H1 (cell line): ENCODE results near the gene PCDHGA1. TPM values are rescaled to one million over a fixed set of nuclear protein-coding genes. Genes with fewer than 3 reads are reported as not detected.

Source experiments
- CTCF ChIA-PET: fragments of 300-600 bp; sonication (Branson Sonifier 250); formaldehyde crosslinking; loops from one replicate; lab custom pipeline; 2021; ENCODE audit not compliant: partially characterized antibody; lab: Charles Lee
- POLR2A ChIA-PET: fragments of 300-600 bp; sonication (Branson Sonifier 250); formaldehyde crosslinking; loops from one replicate; lab custom pipeline; 2021; ENCODE audit warnings: inconsistent platforms; ENCODE audit not compliant: partially characterized antibody; lab: Charles Lee
- DNase-seq, 2 experiments: peaks; one replicate each; pipeline versions ENCODE4 v3.0.0 to v3.0.0-alpha.2; 2010 to 2022; ENCODE audit warnings: low spot score in 2 of 2, low read depth in 1 of 2, mixed read lengths in 1 of 2
- FAIRE-seq: peaks from 2 replicates; lab custom pipeline; 2011; peaks lifted over from hg19 to GRCh38; lab: Jason Lieb, UNC
- H2AFZ ChIP-seq: 2 replicates; pipeline ENCODE4 v1.8.1; 2012; ENCODE audit warnings: low read length, inconsistent platforms
- H2AK5ac ChIP-seq: 2 replicates; pipeline ENCODE4 v1.6.1; 2013; ENCODE audit warnings: low read depth, low read length
- H2BK120ac ChIP-seq: replicated peaks from 2 replicates; pipeline ENCODE3; 2013; ENCODE audit warnings: low read depth, low read length, inconsistent platforms
- H2BK12ac ChIP-seq: 2 replicates; pipeline ENCODE4 v1.6.1; 2013; ENCODE audit warnings: low read depth, low read length
- H2BK15ac ChIP-seq: 2 replicates; pipeline ENCODE4 v1.6.1; 2013; ENCODE audit warnings: low read length
- H2BK20ac ChIP-seq: 2 replicates; pipeline ENCODE4 v1.6.1; 2013; ENCODE audit warnings: low read length
- H2BK5ac ChIP-seq: 2 replicates; pipeline ENCODE4 v1.6.1; 2013; ENCODE audit warnings: low read depth, low read length
- H3K14ac ChIP-seq: 2 replicates; pipeline ENCODE4 v1.6.1; 2013; ENCODE audit warnings: inconsistent platforms; ENCODE audit not compliant: insufficient read length
- H3K18ac ChIP-seq: 2 replicates; pipeline ENCODE4 v1.6.1; 2013; ENCODE audit warnings: low read length; ENCODE audit errors: extremely low read depth
- H3K23ac ChIP-seq: 2 replicates; pipeline ENCODE4 v1.6.1; 2013; ENCODE audit warnings: inconsistent platforms; ENCODE audit not compliant: insufficient read length
- H3K23me2 ChIP-seq: 2 replicates; pipeline ENCODE4 v1.6.1; 2013; ENCODE audit warnings: low read depth, low read length
- H3K27ac ChIP-seq: 2 replicates; pipeline ENCODE4 v1.6.1; 2011; ENCODE audit warnings: low read depth, low read length, inconsistent platforms
- H3K27me3 ChIP-seq, 4 experiments: replicated peaks in 1 of 4; 1 replicate in 1 of 4; 2 replicates in 3 of 4; pipeline versions ENCODE4 v1.6.1 to v1.8.1; 2011 to 2013; ENCODE audit warnings: low read length in 3 of 4, mild to moderate bottlenecking in 3 of 4, inconsistent platforms in 2 of 4, mixed read lengths in 2 of 4, moderate library complexity in 1 of 4; ENCODE audit not compliant: control insufficient read depth in 3 of 4, insufficient read depth in 3 of 4; ENCODE audit errors: extremely low read depth in 1 of 4
- H3K36me3 ChIP-seq, 4 experiments: 2 replicates each; pipeline versions ENCODE4 v1.6.1 to v1.8.1; 2011 to 2013; ENCODE audit warnings: mild to moderate bottlenecking in 4 of 4, low read length in 3 of 4, moderate library complexity in 2 of 4, control low read depth in 1 of 4, inconsistent platforms in 1 of 4; ENCODE audit not compliant: insufficient read depth in 4 of 4, control insufficient read depth in 2 of 4
- H3K4ac ChIP-seq: replicated peaks from 2 replicates; pipeline ENCODE3; 2013; ENCODE audit warnings: low read length, low read depth, mixed read lengths, inconsistent platforms; ENCODE audit not compliant: insufficient read length
- H3K4me1 ChIP-seq, 4 experiments: replicated peaks in 1 of 4; 1 replicate in 1 of 4; 2 replicates in 3 of 4; pipeline versions ENCODE4 v1.6.1 to v1.8.1; 2011 to 2013; ENCODE audit warnings: low read length in 3 of 4, inconsistent platforms in 2 of 4, mixed read lengths in 1 of 4; ENCODE audit not compliant: insufficient read depth in 4 of 4, control insufficient read depth in 3 of 4
- H3K4me2 ChIP-seq, 2 experiments: 2 replicates each; pipeline versions ENCODE4 v1.6.1 to v1.8.1; 2011 to 2013; ENCODE audit warnings: low read depth in 2 of 2, low read length in 2 of 2, control low read depth in 1 of 2, inconsistent platforms in 1 of 2, mild to moderate bottlenecking in 1 of 2; ENCODE audit not compliant: insufficient read depth in 1 of 2
- H3K4me3 ChIP-seq, 4 experiments: fragments of 200-600, 300-600 bp in 1 of 4; sonication (generic), shearing (Covaris generic), sonication (Bioruptor Twin) in 1 of 4; 2 replicates each; pipeline versions ENCODE4 v1.5.1 to v1.8.1; 2011 to 2016; ENCODE audit warnings: low read length in 4 of 4, low read depth in 3 of 4, control low read depth in 2 of 4, inconsistent platforms in 2 of 4, mild to moderate bottlenecking in 2 of 4, mixed read lengths in 1 of 4, moderate library complexity in 1 of 4; ENCODE audit not compliant: insufficient read depth in 2 of 4; ENCODE audit errors: extremely low read depth in 1 of 4
- H3K56ac ChIP-seq: replicated peaks from 2 replicates; pipeline ENCODE3; 2013; ENCODE audit warnings: low read depth, mild to moderate bottlenecking, mixed read lengths, low read length, inconsistent platforms; ENCODE audit not compliant: insufficient read length
- H3K79me1 ChIP-seq: 2 replicates; pipeline ENCODE4 v1.6.1; 2013; ENCODE audit warnings: low read depth, low read length, control low read depth
- H3K79me2 ChIP-seq, 2 experiments: 2 replicates each; pipeline versions ENCODE4 v1.6.1 to v1.8.1; 2012 to 2013; ENCODE audit warnings: low read length in 2 of 2, mild to moderate bottlenecking in 2 of 2, inconsistent platforms in 1 of 2; ENCODE audit not compliant: insufficient read depth in 2 of 2, control insufficient read depth in 1 of 2
- H3K9ac ChIP-seq, 4 experiments: replicated peaks in 1 of 4; 1 replicate in 1 of 4; 2 replicates in 3 of 4; pipeline versions ENCODE4 v1.6.1 to v1.8.1; 2011 to 2013; ENCODE audit warnings: low read depth in 3 of 4, low read length in 3 of 4, control low read depth in 2 of 4, mild to moderate bottlenecking in 2 of 4, moderate library complexity in 2 of 4, inconsistent platforms in 1 of 4; ENCODE audit errors: extremely low read depth in 1 of 4
- H3K9me3 ChIP-seq, 2 experiments: 2 replicates each; pipeline versions ENCODE4 v1.6.1 to v1.8.1; 2012 to 2013; ENCODE audit warnings: mild to moderate bottlenecking in 2 of 2, moderate library complexity in 2 of 2, control low read depth in 1 of 2, inconsistent platforms in 1 of 2, low read depth in 1 of 2, low read length in 1 of 2, mixed read lengths in 1 of 2; ENCODE audit not compliant: insufficient read depth in 2 of 2
- H4K20me1 ChIP-seq, 2 experiments: replicated peaks in 1 of 2; 2 replicates each; pipeline versions ENCODE3 to v1.8.1; 2011 to 2013; ENCODE audit warnings: inconsistent platforms in 2 of 2, low read length in 2 of 2, mild to moderate bottlenecking in 1 of 2; ENCODE audit not compliant: insufficient read depth in 2 of 2, control insufficient read depth in 1 of 2
- H4K5ac ChIP-seq: 2 replicates; pipeline ENCODE4 v1.6.1; 2013; ENCODE audit warnings: low read length, low read depth, mixed read lengths, inconsistent platforms; ENCODE audit not compliant: insufficient read length
- H4K8ac ChIP-seq: 2 replicates; pipeline ENCODE4 v1.8.0; 2013; ENCODE audit warnings: mild to moderate bottlenecking, moderate library complexity, low read length, inconsistent platforms; ENCODE audit not compliant: insufficient read depth; ENCODE audit errors: extremely low read depth
- H4K91ac ChIP-seq: replicated peaks from 2 replicates; pipeline ENCODE3; 2013; ENCODE audit warnings: low read length, mixed read lengths, inconsistent platforms; ENCODE audit not compliant: insufficient read length
- BRCA1 ChIP-seq: IDR thresholded peaks from 2 replicates; pipeline ENCODE4 v1.6.1; 2012; ENCODE audit warnings: low read depth, low read length, improper control_type of control experiment
- GTF2F1 ChIP-seq: IDR thresholded peaks from 2 replicates; pipeline ENCODE4 v1.6.1; 2012; ENCODE audit warnings: low read depth, low read length, improper control_type of control experiment, borderline replicate concordance
- JUND ChIP-seq: IDR thresholded peaks from 2 replicates; pipeline ENCODE4 v1.6.1; 2011; ENCODE audit warnings: mild to moderate bottlenecking, improper control_type of control experiment, low read length
- KDM4A ChIP-seq: IDR thresholded peaks from one replicate; pipeline ENCODE4 v1.7.1; 2012; ENCODE audit warnings: low read depth, mild to moderate bottlenecking, moderate library complexity, low read length, inconsistent platforms; ENCODE audit not compliant: severe bottlenecking
- KDM5A ChIP-seq: fragments of 200-600 bp; IDR thresholded peaks from 2 replicates; pipeline ENCODE4 v1.7.1; 2012; ENCODE audit warnings: mild to moderate bottlenecking, low read length, inconsistent platforms, mixed read lengths
- NRF1 ChIP-seq: IDR thresholded peaks from 2 replicates; pipeline ENCODE4 v1.6.1; 2011; ENCODE audit warnings: mild to moderate bottlenecking, low read depth, low read length, improper control_type of control experiment
- POLR2AphosphoS5 ChIP-seq: IDR thresholded peaks from 2 replicates; pipeline ENCODE4 v1.6.1; 2011; ENCODE audit warnings: low read depth, low read length
- SAP30 ChIP-seq: fragments of 300-600 bp; sonication (generic); IDR thresholded peaks from 2 replicates; pipeline ENCODE4 v1.7.1; 2012; ENCODE audit warnings: low read length, moderate library complexity, mild to moderate bottlenecking, inconsistent platforms; ENCODE audit not compliant: insufficient read depth, insufficient replicate concordance
- SUZ12 ChIP-seq: fragments of 200-600 bp; sonication (generic); IDR thresholded peaks from 2 replicates; pipeline ENCODE4 v1.6.1; 2012; ENCODE audit warnings: mild to moderate bottlenecking, inconsistent platforms, low read length, moderate library complexity, mixed read lengths
- WGBS, 2 experiments: shearing (Covaris generic) in 1 of 2; methylation state at CpG; one replicate each; pipeline versions ENCODE4 v1.1.6 to v1.1.7; 2013 to 2015; ENCODE audit warnings: low lambda C conversion rate in 2 of 2, mixed read lengths in 2 of 2, inconsistent platforms in 1 of 2, low coverage in 1 of 2, missing lambda C conversion rate in 1 of 2; ENCODE audit not compliant: insufficient replicate concordance in 2 of 2, insufficient coverage in 1 of 2, insufficient read length in 1 of 2; ENCODE audit errors: extremely low coverage in 1 of 2, missing lambda C conversion rate in 1 of 2; 5-methylcytosine and 5-hydroxymethylcytosine counted together
- polyA plus RNA-seq, 7 experiments: library from polyadenylated mRNA; depleted of rRNA in 3 of 7; stranded (reverse) in 5 of 7; unstranded in 2 of 7; fragments of >200 nt in 5 of 7; fragments of 200-250 nt in 2 of 7; gene quantifications; 1 replicate in 5 of 7; 2 replicates in 1 of 7; 4 replicates in 1 of 7; pipeline versions ENCODE4 v1.2.1 to v1.2.3, GENCODE V29; 2011 to 2013; ENCODE audit warnings: missing spikeins in 2 of 7, mixed read lengths in 2 of 7
- total RNA-seq: library from RNA; stranded (reverse); fragmentation: NEBNext Ultra II Directional; extraction: Animal tissue kit (Norgen Biotek cat#: 25700); gene quantifications from 2 replicates; pipeline ENCODE4 v1.2.1, GENCODE V29; 2021
- TF ChIP-seq, protein P1 (sequence below): IDR thresholded peaks from 2 replicates; pipeline ENCODE4 v1.6.1; 2012; ENCODE audit warnings: low read length, inconsistent platforms

Gene PCDHGA1
- total and polyA plus RNA-seq, 2 of the 8 experiments (the other 6 are each of a cell fraction or from before 2014, with no cell fraction given) = 0.57 to 0.89 TPM

GRCh38 chr5:141501761-141502160, 171.4 kb downstream of the PCDHGA1 start:
- CTCF ChIA-PET = interaction anchor here (0.8 to 50.9 kb wide), 10 partner anchors 10 to 284 kb away, joined by 3 to 1236 read pairs (median 6); partner anchors contain the start of genes PCDHGA10, PCDHGA11, PCDHGA9 and PCDHGB6
- Histone ChIP-seq H3K27ac (no peak overlapping the region), H3K4me1 (no peaks in the 10 kb centered on the region; a peak in 1 of 7 replicates)

More at GRCh38 chr5:141501761-141502160, 171.4 kb downstream of the PCDHGA1 start:
- Histone ChIP-seq H4K20me1 (no peaks in the 10 kb centered on the region), H3K56ac (no peak overlapping the region), H3K4ac (no peak overlapping the region), H2AK5ac (no peak overlapping the region), H3K23ac (no peak overlapping the region), H3K14ac (no peak overlapping the region), H3K79me2 (no peaks in the 10 kb centered on the region), H3K23me2 (no peaks in the 10 kb centered on the region; the same call in 1 of the 2 replicates), H3K18ac (no peak overlapping the region), H4K5ac (no peak overlapping the region), H2BK20ac (no peak overlapping the region)
- POLR2A ChIA-PET = interaction anchor here (1.0 kb wide), 1 partner anchor 13 kb away, joined by 4 read pairs; the partner anchor contains the start of gene PCDHGC5
- TF ChIP-seq KDM5A (no peak), POLR2AphosphoS5 (no peak), SAP30 (no peak), BRCA1 (no peak), JUND (no peak), GTF2F1 (no peak), KDM4A (no peak), NRF1 (no peak), SUZ12 (no peak)
- TF ChIP-seq, protein P1, sequence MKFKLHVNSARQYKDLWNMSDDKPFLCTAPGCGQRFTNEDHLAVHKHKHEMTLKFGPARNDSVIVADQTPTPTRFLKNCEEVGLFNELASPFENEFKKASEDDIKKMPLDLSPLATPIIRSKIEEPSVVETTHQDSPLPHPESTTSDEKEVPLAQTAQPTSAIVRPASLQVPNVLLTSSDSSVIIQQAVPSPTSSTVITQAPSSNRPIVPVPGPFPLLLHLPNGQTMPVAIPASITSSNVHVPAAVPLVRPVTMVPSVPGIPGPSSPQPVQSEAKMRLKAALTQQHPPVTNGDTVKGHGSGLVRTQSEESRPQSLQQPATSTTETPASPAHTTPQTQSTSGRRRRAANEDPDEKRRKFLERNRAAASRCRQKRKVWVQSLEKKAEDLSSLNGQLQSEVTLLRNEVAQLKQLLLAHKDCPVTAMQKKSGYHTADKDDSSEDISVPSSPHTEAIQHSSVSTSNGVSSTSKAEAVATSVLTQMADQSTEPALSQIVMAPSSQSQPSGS = no peak
- TF ChIP-seq, all 59 proteins: peak for 0
- Histone ChIP-seq H2BK5ac (no peak overlapping the region), H2BK15ac (no peak overlapping the region), H4K91ac (no peak overlapping the region), H3K79me1 (no peaks in the 10 kb centered on the region), H2BK120ac (no peak overlapping the region), H3K4me3 (no peak overlapping the region), H3K36me3 (0 out of 8 replicates have a peak, but pooled peaks cover 0 to 1% (median 0%) of the 10 kb centered on the region in 4 experiments), H3K27me3 (no peaks in the 10 kb centered on the region), H2AFZ (no peak overlapping the region), H2BK12ac (no peak overlapping the region), H3K4me2 (no peak overlapping the region), H3K9ac (no peak overlapping the region), H4K8ac (no peak overlapping the region), H3K9me3 (no peaks in the 10 kb centered on the region)
- 81% methylated on average over 7 of the region's 7 CpGs; no CpG with 5 or more reads in 1 of the 2 experiments for WGBS, 2 experiments
- no peak for FAIRE-seq
- DNase-seq = no peak
